Measurements from ENCODE around the gene FHIP2A.

- TF ChIP-seq, protein P1, sequence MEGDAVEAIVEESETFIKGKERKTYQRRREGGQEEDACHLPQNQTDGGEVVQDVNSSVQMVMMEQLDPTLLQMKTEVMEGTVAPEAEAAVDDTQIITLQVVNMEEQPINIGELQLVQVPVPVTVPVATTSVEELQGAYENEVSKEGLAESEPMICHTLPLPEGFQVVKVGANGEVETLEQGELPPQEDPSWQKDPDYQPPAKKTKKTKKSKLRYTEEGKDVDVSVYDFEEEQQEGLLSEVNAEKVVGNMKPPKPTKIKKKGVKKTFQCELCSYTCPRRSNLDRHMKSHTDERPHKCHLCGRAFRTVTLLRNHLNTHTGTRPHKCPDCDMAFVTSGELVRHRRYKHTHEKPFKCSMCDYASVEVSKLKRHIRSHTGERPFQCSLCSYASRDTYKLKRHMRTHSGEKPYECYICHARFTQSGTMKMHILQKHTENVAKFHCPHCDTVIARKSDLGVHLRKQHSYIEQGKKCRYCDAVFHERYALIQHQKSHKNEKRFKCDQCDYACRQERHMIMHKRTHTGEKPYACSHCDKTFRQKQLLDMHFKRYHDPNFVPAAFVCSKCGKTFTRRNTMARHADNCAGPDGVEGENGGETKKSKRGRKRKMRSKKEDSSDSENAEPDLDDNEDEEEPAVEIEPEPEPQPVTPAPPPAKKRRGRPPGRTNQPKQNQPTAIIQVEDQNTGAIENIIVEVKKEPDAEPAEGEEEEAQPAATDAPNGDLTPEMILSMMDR (IDR thresholded peaks at IDR 0.05 in 8 of 11, conservative IDR thresholded peaks at IDR 0.05 in 3 of 11) = no peak
- no peak for TF ChIP-seq POLR2A (IDR thresholded peaks at IDR 0.05)
- no peak for TF ChIP-seq POLR2AphosphoS5 (IDR thresholded peaks at IDR 0.05)
Observed at GRCh38 chr10:114871379-114871778, 49.8 kb downstream of the FHIP2A start.

Measured in spleen (tissue), 7 donors.